ENCODE measurements around the gene PSMA8.
"Not testable (repeated sequence)": the region's sequence is repeated elsewhere in the genome, so short reads cannot be mapped to it uniquely, and the experiment has no call there.

PSMA8 gene

GRCh38 chr18:26196605-26197004 is 62.9 kb downstream of the PSMA8 start:
- H3K36me3 ChIP-seq (ENCODE audit: insufficient read depth, low read length): no peaks in the 10 kb centered on the region
- H3K4me1 ChIP-seq (ENCODE audit: insufficient read depth, low read length): no peaks in the 10 kb centered on the region
- no peak overlapping the region for H3K9ac ChIP-seq (ENCODE audit: low read depth, low read length)
- no peaks in the 10 kb centered on the region for H3K9me3 ChIP-seq (ENCODE audit: control insufficient read depth, insufficient read depth, low read length)

DNA sequence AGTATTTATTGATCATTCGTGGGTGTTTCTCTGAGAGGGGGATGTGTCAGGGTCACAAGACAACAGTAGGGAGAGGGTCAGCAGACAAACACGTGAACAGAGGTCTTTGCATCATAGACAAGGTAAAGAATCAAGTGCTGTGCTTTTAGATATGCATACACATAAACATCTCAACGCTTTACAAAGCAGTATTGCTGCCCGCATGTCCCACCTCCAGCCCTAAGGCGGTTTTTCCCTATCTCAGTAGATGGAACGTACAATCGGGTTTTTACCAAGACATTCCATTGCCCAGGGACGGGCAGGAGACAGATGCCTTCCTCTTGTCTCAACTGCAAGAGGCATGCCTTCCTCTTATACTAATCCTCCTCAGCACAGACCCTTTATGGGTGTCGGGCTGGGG is 68.3 kb downstream of the PSMA8 start:
- H3K9ac ChIP-seq (ENCODE audit: low read depth, low read length); H3K4me1 ChIP-seq (ENCODE audit: insufficient read depth, low read length); H3K36me3 ChIP-seq (ENCODE audit: insufficient read depth, low read length); H3K9me3 ChIP-seq (ENCODE audit: control insufficient read depth, insufficient read depth, low read length): not testable (repeated sequence)

DNA sequence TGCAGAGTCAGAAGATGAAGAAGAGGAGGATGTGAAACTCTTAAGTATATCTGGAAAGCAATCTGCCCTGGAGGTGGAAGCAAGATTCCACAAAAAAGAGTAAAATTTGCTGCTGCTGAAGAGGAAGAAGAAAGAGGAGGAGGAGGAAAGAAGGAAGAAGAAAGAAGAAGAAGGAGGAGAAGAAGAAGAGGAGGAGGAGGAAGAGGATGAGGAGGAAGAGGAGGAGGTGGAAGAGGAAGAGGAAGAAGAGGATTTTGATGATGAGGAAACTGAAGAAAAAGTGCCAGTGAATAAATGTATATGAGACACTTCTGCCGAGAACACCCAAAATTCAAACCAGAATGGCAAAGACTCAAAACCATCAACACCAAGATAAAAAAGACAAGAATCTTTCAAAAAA is 71.6 kb downstream of the PSMA8 start:
- no peaks in the 10 kb centered on the region for H3K4me1 ChIP-seq (ENCODE audit: insufficient read depth, low read length)
- H3K9me3 ChIP-seq (ENCODE audit: control insufficient read depth, insufficient read depth, low read length): no peaks in the 10 kb centered on the region
- H3K36me3 ChIP-seq (ENCODE audit: insufficient read depth, low read length): no peaks in the 10 kb centered on the region
- no peak overlapping the region for H3K9ac ChIP-seq (ENCODE audit: low read depth, low read length)

GRCh38 chr18:26206488-26206887 is 72.8 kb downstream of the PSMA8 start:
- no peaks in the 10 kb centered on the region for H3K4me1 ChIP-seq (ENCODE audit: insufficient read depth, low read length)
- H3K9ac ChIP-seq (ENCODE audit: low read depth, low read length): no peak overlapping the region
- no peaks in the 10 kb centered on the region for H3K36me3 ChIP-seq (ENCODE audit: insufficient read depth, low read length)
- H3K9me3 ChIP-seq (ENCODE audit: control insufficient read depth, insufficient read depth, low read length): no peaks in the 10 kb centered on the region

GRCh38 chr18:26207937-26208336 is 74.3 kb downstream of the PSMA8 start:
- no peaks in the 10 kb centered on the region for H3K9me3 ChIP-seq (ENCODE audit: control insufficient read depth, insufficient read depth, low read length)
- H3K36me3 ChIP-seq (ENCODE audit: insufficient read depth, low read length): no peaks in the 10 kb centered on the region
- H3K9ac ChIP-seq (ENCODE audit: low read depth, low read length): no peak overlapping the region
- H3K4me1 ChIP-seq (ENCODE audit: insufficient read depth, low read length): no peaks in the 10 kb centered on the region

DNA sequence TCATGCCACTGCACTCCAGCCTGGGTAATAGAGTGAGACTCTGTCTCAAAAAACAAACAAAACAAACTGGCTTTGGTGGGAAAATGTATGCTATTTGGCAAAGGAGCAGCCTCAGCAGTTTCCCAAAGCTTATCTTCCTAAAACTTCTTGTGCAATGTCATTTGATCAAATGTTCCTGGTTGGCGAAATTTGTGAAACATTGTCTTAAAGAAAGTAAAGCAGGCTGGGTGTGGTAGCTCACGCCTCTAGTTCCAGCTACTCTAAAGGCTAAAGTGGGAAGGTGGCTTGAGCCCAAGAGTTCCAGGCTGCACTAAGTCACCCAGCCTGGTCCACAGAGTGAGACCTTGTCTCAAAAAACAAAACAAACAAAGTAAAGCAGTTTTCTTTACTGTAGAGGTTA is 75.3 kb downstream of the PSMA8 start:
- Histone ChIP-seq H3K36me3 (ENCODE audit: insufficient read depth, low read length) (no peaks in the 10 kb centered on the region), H3K9me3 (ENCODE audit: control insufficient read depth, insufficient read depth, low read length) (no peaks in the 10 kb centered on the region), H3K9ac (ENCODE audit: low read depth, low read length) (no peak overlapping the region), H3K4me1 (ENCODE audit: insufficient read depth, low read length) (no peaks in the 10 kb centered on the region)

DNA sequence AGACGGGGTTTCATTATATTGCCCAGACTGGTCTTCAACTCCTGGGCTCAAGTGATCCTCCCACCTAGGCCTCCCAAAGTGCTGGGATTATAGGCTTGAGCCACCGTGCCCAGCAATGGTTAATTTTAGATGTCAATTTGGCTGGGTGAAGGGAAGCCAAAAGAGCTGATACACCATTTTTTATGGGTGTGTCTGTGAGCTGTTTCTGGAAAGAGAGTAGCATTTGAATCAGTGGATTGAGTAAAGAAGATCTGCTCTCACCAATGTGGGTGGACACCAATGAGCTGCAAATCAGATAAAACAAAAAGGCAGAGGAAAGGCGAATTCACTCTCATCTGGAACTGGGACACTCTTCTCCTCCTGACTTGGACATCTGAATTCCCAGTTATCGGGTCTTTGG is 76.5 kb downstream of the PSMA8 start:
- H3K36me3 ChIP-seq (ENCODE audit: insufficient read depth, low read length): no peaks in the 10 kb centered on the region
- no peak overlapping the region for H3K9ac ChIP-seq (ENCODE audit: low read depth, low read length)
- no peaks in the 10 kb centered on the region for H3K4me1 ChIP-seq (ENCODE audit: insufficient read depth, low read length)

DNA sequence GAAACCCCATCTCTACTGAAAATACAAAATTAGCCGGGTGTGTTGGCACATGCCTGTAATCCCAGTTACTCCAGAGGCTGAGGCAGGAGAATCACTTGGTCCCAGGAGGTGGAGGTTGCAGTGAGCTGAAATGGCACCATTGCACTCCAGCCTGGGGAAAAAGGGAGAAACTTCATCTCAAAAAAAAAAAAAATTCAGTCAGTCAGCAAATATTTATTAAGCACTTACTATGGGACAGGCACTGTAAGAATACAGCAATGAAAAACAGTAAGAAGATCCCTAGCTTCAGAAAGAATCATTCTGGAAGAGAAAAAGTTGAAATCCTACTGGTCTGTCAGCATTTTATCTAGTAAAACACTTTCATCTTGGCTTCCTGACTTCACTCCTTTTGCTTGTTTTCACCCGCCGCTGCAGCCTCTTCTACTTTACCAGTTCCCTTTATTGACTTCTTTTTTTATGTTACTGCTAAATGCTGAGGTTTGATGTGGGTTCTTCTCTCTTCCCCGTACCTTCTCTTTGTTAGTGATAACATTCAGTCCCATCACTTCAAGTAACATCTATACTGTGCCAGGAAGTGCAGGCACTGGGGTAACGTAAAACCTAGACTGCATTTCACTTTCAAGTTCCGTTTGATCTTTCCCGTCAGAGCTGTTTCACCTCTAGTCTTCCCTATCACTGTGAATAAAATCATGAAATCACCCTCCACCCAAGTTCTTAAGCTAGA is 81.7 kb downstream of the PSMA8 start:
- Histone ChIP-seq H3K36me3 (ENCODE audit: insufficient read depth, low read length) (no peaks in the 10 kb centered on the region), H3K9ac (ENCODE audit: low read depth, low read length) (no peak overlapping the region), H3K9me3 (ENCODE audit: control insufficient read depth, insufficient read depth, low read length) (no peaks in the 10 kb centered on the region), H3K4me1 (ENCODE audit: insufficient read depth, low read length) (no peaks in the 10 kb centered on the region)

More for the DNA sequence above, 76.5 kb downstream of the PSMA8 start:
- no peaks in the 10 kb centered on the region for H3K9me3 ChIP-seq (ENCODE audit: control insufficient read depth, insufficient read depth, low read length)

DNA sequence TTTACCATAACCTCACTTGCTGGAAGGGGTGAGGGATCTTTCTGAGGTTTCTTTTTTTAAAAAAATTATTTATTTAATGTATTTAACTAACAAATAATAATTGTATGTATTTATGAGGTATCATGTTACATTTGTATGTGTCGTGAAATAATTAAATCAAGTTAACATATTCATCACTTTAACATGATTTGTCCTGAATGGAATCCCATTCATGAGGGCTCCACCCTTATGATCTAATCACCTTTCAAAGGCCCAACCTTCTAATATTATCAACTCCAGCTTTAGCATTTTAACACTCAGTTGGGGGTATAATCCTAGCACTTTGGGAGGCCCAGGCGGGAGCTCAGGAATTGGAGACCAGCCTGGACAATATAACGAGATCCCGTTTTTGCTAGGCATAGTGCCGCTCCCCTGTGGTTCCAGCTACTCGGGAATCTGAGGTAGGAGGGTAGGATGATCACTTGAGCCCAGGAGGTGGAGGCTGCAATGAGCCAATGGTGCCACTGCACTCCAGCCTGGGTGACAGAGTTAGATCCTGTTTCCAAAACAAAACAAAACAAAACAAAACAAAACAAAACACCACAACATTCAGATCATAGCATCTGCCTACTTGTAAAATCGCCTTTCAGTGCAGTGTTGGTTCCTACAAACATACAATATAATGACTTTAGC is 91.5 kb downstream of the PSMA8 start:
- Histone ChIP-seq H3K9ac (ENCODE audit: low read depth, low read length) (no peak overlapping the region), H3K9me3 (ENCODE audit: control insufficient read depth, insufficient read depth, low read length) (no peaks in the 10 kb centered on the region), H3K36me3 (ENCODE audit: insufficient read depth, low read length) (no peaks in the 10 kb centered on the region), H3K4me1 (ENCODE audit: insufficient read depth, low read length) (peaks cover 5% of the 10 kb centered on the region; the same call in 1 of the 2 replicates)

DNA sequence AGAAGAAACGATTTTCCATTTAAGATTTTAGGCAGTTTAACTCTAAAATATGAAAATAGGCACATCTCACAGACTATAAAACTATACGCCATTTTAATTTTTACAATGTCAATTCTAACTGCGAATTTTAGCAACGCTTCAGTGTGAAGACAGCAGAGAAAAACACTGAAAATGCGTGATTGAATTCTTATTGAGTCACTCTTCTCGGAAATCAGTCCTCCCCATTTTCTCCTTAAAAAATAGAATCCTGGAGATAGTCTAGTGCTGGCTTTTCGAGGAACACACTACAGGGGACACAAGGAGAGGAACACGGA is 92.2 kb downstream of the PSMA8 start:
- Histone ChIP-seq H3K9me3 (ENCODE audit: control insufficient read depth, insufficient read depth, low read length) (no peaks in the 10 kb centered on the region), H3K36me3 (ENCODE audit: insufficient read depth, low read length) (no peaks in the 10 kb centered on the region), H3K9ac (ENCODE audit: low read depth, low read length) (peak overlapping the region; percentile 96), H3K4me1 (ENCODE audit: insufficient read depth, low read length) (peaks cover 5% of the 10 kb centered on the region; the same call in 1 of the 2 replicates)

GRCh38 chr18:26226229-26227050 is 92.8 kb downstream of the PSMA8 start, which contains the start of gene TAF4B:
TAF4B (plus strand) TSS chr18:26226445; CDS start chr18:26226934, 489 bp downstream.
- Histone ChIP-seq H3K4me1 (ENCODE audit: insufficient read depth, low read length) (no peaks in the 10 kb centered on the region), H3K9ac (ENCODE audit: low read depth, low read length) (peak within 1 kb of the TSS; percentile 96), H3K36me3 (ENCODE audit: insufficient read depth, low read length) (no peaks in the 10 kb centered on the region), H3K9me3 (ENCODE audit: control insufficient read depth, insufficient read depth, low read length) (no peaks in the 10 kb centered on the region; the same call in 1 of the 2 replicates)

DNA sequence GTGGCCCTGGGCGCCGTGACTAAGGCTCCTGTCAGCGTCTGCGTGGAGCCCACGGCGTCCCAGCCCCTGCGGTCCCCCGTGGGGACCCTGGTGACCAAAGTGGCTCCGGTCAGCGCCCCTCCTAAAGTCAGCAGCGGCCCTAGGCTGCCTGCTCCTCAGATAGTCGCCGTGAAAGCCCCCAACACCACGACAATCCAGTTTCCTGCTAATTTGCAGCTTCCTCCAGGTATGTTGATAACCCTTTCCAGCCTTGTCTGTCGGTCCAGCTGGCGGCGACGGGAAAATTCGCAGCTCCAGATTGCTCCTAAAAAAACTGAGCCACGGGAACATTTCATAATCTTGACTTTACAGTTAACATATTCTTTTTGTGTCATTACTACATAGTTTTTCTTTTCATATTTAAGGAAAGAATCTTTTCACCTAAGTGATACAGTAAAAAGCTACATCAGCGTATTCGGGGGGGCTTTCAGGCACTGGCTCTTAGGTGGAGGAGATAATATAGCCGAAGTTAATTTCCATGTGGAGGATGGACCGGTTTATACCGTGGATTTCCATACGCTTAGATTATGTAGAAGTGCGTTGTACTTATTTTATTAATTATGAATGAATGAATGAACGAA is 93.5 kb downstream of the PSMA8 start:
- H3K4me1 ChIP-seq (ENCODE audit: insufficient read depth, low read length): no peaks in the 10 kb centered on the region
- no peaks in the 10 kb centered on the region for H3K36me3 ChIP-seq (ENCODE audit: insufficient read depth, low read length)

DNA sequence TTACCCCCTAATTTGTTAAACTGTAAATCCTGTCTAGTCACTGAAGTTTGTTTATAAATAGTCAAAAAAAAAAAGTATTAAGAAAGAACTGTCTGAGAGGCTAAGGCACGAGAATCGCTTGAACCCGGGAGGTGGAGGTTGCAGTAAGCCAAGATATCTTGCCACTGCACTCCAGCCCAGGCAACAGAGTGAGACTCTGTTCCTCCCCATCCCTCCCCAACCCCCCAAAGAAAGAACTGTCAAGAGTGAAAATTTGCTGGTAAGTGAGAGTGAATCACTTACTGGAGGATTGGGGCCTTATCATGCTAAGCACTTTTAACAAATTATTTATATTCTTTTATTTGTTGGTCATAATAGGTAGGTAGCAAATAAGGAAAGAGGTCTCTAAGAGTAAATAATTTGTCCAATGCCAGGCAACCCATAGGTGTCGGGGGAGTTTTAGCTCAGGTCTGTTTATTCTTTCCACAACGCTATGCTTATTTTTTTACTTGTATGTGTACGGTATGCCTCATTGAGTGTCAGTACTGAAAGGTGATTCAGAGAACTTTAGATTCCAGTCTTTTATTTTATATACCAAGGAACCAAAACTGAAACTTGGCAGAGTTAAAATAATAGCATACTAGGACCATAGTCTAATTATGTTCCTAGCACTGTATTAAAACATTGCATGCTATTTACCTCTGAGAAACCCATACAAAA is 95.0 kb downstream of the PSMA8 start:
- H3K4me1 ChIP-seq (ENCODE audit: insufficient read depth, low read length): peaks cover 2% of the 10 kb centered on the region
- no peaks in the 10 kb centered on the region for H3K36me3 ChIP-seq (ENCODE audit: insufficient read depth, low read length)
- H3K9me3 ChIP-seq (ENCODE audit: control insufficient read depth, insufficient read depth, low read length): peaks cover 5% of the 10 kb centered on the region
- H3K9ac ChIP-seq (ENCODE audit: low read depth, low read length): peak overlapping the region; percentile 28; the same call in 1 of the 2 replicates

More for the DNA sequence above, 93.5 kb downstream of the PSMA8 start:
- Histone ChIP-seq H3K9me3 (ENCODE audit: control insufficient read depth, insufficient read depth, low read length) (peaks cover 4% of the 10 kb centered on the region), H3K9ac (ENCODE audit: low read depth, low read length) (peak overlapping the region; percentile 96)

DNA sequence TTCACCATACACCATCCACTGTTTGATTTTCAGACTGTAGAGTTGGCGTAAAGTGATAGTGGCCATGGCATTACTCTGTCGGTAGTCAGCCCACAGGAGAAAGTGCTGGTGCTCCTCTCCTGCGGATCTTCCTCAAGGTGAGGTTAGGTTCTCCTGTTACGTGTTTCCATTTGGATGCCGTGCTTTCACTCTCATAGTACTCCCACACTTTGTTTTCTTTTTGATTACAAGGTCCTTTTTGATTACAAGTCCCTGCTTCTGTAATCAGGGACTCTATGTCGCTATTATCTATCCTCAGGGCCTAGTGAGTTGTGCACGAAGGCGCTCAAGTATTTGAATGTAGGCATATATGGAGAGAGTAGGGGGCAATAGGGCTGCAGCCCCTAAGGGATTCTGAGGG is 96.8 kb downstream of the PSMA8 start:
- Histone ChIP-seq H3K9ac (ENCODE audit: low read depth, low read length) (no peak overlapping the region), H3K36me3 (ENCODE audit: insufficient read depth, low read length) (no peaks in the 10 kb centered on the region), H3K9me3 (ENCODE audit: control insufficient read depth, insufficient read depth, low read length) (peaks cover 5% of the 10 kb centered on the region), H3K4me1 (ENCODE audit: insufficient read depth, low read length) (peaks cover 7% of the 10 kb centered on the region)

All from ES-I3 (cell line).